Activated CD4-positive, CD25-positive, alpha-beta regulatory T cell treated with anti-CD3 and anti-CD28 coated beads, Interleukin-2, amount 50 U/mL, for 72 hours (primary cell): ENCODE results near the gene OLR1.
"Not testable (repeated sequence)": the region's sequence is repeated elsewhere in the genome, so short reads cannot be mapped to it uniquely, and the experiment has no call there.

Source experiments
- DNase-seq: peaks from one replicate; pipeline ENCODE4 v3.0.0; 2021

Gene OLR1

GRCh38 chr12:10171973-10172728 lies at the start of gene OLR1:
OLR1 (minus strand) TSS chr12:10172132; CDS start chr12:10172077, 55 bp downstream.
- no peak for DNase-seq

- no peak for DNase-seq
Observed at GRCh38 chr12:10220398-10221077, 48.6 kb upstream of the OLR1 start.

- no peak for DNase-seq
Observed at GRCh38 chr12:10218021-10218420, 46.1 kb upstream of the OLR1 start.

- not testable (repeated sequence) for DNase-seq
Observed at GRCh38 chr12:10215946-10216345, 44.0 kb upstream of the OLR1 start.

- no peak for DNase-seq
Observed at GRCh38 chr12:10215436-10215835, 43.5 kb upstream of the OLR1 start.

GRCh38 chr12:10214895-10215267 lies 42.9 kb upstream of the OLR1 start:
- no peak for DNase-seq

- no peak for DNase-seq
Observed at GRCh38 chr12:10214136-10214894, 42.4 kb upstream of the OLR1 start.

- DNase-seq = peak; percentile 77
Observed at GRCh38 chr12:10213168-10214135, 41.5 kb upstream of the OLR1 start.

- DNase-seq = peak; percentile 77
Observed at GRCh38 chr12:10212739-10213131, 40.8 kb upstream of the OLR1 start, which contains the start of gene GABARAPL1. GABARAPL1 (plus strand) TSS chr12:10212877; CDS start chr12:10213130, 253 bp downstream.

GRCh38 chr12:10211940-10212738 lies 40.2 kb upstream of the OLR1 start:
- peak; percentile 85 for DNase-seq

- DNase-seq = no peak
Observed at GRCh38 chr12:10211101-10211939, 39.4 kb upstream of the OLR1 start.

GRCh38 chr12:10210225-10210624 lies 38.3 kb upstream of the OLR1 start:
- no peak for DNase-seq

- no peak for DNase-seq
Observed at GRCh38 chr12:10207136-10207535, 35.2 kb upstream of the OLR1 start.

- DNase-seq = no peak
Observed at GRCh38 chr12:10205220-10205807, 33.4 kb upstream of the OLR1 start.

GRCh38 chr12:10204495-10204894 lies 32.6 kb upstream of the OLR1 start:
- not testable (repeated sequence) for DNase-seq

GRCh38 chr12:10197879-10198278 lies 25.9 kb upstream of the OLR1 start:
- no peak for DNase-seq

- DNase-seq = no peak
Observed at GRCh38 chr12:10196210-10196609, 24.3 kb upstream of the OLR1 start.

- no peak for DNase-seq
Observed at GRCh38 chr12:10194160-10194670, 22.3 kb upstream of the OLR1 start.

GRCh38 chr12:10191865-10192264 lies 19.9 kb upstream of the OLR1 start:
- DNase-seq = no peak
